GM12872 (cell line): ENCODE results near the gene STX8.

Source experiments
- CTCF ChIP-seq: IDR thresholded peaks from 3 replicates; pipeline ENCODE4 v1.5.1; 2011; ENCODE audit warnings: low read depth, mild to moderate bottlenecking, low read length, moderate library complexity; ENCODE audit not compliant: insufficient read depth

Gene STX8

GRCh38 chr17:9218064-9218635, 357.5 kb downstream of the STX8 start:
- no peak for TF ChIP-seq CTCF

GRCh38 chr17:9217151-9218056, 358.2 kb downstream of the STX8 start:
- TF ChIP-seq CTCF = no peak

- TF ChIP-seq CTCF = no peak
These were observed 360.2 kb downstream of the STX8 start for GRCh38 chr17:9215465-9215864.

- no peak for TF ChIP-seq CTCF
These were observed 362.3 kb downstream of the STX8 start for GRCh38 chr17:9213303-9213640.

- TF ChIP-seq CTCF = no peak
These were observed 363.0 kb downstream of the STX8 start for GRCh38 chr17:9212376-9213302.

GRCh38 chr17:9211133-9211765, 364.4 kb downstream of the STX8 start:
- no peak for TF ChIP-seq CTCF
